HG02588 (cell line): ENCODE results near the gene FOXM1.

ENCODE experiments used
- ATAC-seq: cut with Tn5 transposase; IDR thresholded peaks from one replicate; pipeline ENCODE4 v1.9.1; 2021; ENCODE audit warnings: mild to moderate bottlenecking, moderate library complexity; ENCODE audit not compliant: unreplicated experiment

The FOXM1 gene

GRCh38 chr12:2877047-2877952 is at the start of gene FOXM1, which contains the start of gene RHNO1:
FOXM1 (minus strand) TSS chr12:2877174; CDS start chr12:2874478, 2,696 bp downstream.
RHNO1 (plus strand) TSS chr12:2877223; CDS start chr12:2885367, 8,144 bp downstream.
- peak; percentile 69 for ATAC-seq

GRCh38 chr12:2925322-2925995 is 48.5 kb upstream of the FOXM1 start:
- ATAC-seq, result no peak

GRCh38 chr12:2924019-2924418 is 47.0 kb upstream of the FOXM1 start:
- ATAC-seq, result no peak

DNA sequence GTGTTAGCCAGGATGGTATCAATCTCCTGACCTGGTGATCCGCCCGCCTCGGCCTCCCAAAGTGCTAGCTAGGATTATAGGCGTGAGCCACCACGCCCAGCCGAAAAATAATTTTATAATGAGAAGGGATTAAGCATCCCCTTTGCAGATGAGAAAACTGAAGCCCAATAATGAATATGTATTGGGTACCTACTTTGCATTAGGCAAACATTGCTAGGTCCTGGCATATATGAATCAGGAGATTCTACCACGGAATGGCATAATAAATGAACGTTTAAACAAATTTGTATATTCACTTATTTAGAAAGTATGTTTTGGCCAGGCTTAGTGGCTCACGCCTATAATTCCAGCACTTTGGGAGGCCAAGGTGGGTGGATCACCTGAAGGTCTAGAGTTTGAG is 46.1 kb upstream of the FOXM1 start:
- ATAC-seq, result no peak

GRCh38 chr12:2922329-2922728 is 45.4 kb upstream of the FOXM1 start:
- no peak for ATAC-seq

GRCh38 chr12:2919249-2919648 is 42.3 kb upstream of the FOXM1 start:
- no peak for ATAC-seq

DNA sequence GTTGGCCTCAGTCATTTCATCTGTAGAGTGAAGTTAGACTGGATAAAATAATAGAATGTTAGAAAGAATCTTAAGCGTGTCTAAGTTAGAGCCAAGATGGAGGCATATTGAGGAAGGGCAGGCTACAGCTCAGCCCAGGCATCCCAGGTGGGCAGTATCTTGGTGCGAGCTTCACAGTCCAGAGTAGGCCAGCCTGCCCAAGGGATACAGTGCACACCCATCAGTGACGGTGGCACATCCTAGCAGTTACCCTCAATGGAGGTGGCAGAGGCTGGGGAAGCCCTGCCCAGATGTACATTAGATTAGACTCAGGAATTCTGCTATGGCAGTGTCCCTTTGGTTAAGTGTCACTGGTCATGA is 35.2 kb upstream of the FOXM1 start:
- no peak for ATAC-seq

GRCh38 chr12:2904260-2904659 is 27.3 kb upstream of the FOXM1 start:
- no peak for ATAC-seq

DNA sequence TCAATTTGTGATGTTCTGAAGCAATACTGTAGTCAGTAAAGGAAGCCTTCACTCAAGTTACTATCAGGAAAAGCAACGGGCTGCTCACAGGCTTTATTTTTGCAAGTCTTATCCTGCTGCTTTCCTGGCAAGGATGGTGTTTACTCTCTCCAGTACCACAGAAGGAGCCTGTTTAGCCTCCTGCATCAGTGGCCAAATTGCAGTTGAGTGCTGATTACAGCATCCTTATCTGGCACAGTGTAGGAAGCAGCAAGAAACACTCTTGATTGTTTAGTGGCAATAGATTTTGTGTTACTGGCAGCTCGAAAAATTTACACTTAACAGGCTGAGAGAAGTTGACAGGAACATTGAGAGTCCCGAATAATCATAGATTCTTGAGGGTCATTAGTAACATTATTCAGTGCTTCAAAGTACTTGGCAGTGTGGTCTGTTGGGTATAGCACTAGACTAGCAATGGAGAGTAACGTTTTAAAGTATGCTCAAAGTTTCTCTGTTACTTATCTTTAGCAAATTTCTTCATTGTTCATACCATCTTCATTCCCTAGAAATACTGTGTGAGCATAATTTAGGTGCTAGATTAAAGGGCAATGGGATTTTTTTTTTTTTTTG is 25.4 kb upstream of the FOXM1 start:
- no peak for ATAC-seq

DNA sequence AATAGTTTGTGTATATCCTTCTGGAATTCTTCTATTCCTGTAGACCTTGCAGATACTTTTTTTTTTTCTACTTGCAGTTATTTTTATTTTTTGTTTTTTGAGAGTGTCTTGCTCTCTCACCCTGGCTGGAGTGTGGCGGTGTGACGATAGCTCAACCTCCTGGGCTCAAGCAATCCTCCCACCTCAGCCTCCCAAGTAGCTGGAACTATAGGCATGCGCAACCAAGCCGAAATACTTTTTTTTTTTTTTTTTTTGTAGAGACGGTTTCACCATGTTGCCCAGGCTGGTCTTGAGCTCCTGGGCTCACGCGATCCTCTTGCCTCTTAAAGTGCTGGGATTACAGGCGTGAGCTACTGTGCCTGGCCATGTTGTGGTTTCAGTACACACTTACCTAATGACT is 23.7 kb upstream of the FOXM1 start:
- ATAC-seq, result no peak

GRCh38 chr12:2897418-2897817 is 20.4 kb upstream of the FOXM1 start:
- no peak for ATAC-seq

DNA sequence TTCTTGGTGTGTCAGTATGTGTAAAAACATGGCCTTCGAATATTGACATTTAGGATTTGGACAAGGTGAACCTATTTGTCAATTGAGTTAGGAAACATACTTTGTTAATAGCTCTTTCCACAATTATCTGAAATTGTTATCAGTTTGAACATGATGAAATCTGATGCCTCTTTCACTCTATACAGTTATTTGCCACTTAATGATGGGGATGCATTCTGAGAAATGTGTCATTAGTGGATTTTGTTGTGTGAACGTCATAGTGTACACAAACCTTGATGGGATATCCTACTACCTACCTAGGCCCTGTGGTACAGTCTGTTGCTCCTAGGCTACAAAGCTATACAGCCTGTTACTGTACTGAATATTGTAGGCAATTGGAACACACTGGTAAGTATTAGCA is 18.5 kb upstream of the FOXM1 start:
- ATAC-seq, result no peak

- no peak for ATAC-seq
These were observed 18.1 kb upstream of the FOXM1 start for GRCh38 chr12:2895051-2895451.

DNA sequence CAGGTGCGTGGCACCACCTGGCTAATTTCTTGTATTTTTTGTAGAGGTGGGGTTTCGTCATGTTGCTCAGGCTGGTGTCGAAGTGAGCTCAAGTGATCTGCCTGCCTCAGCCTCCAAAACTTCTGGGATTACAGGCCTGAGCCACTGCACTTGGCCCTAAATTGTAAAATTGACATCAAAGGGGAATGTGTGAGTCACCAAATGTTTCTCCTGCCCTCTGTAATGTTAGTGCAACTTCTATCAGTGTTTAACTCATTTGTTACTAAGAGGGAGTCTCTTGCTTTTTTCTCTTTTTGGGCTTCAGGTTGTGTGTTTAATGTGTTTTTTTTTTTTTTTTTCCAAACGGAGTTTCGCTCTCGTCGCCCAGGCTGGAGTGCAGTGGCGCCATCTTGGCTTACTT is 16.0 kb upstream of the FOXM1 start:
- no peak for ATAC-seq

- no peak for ATAC-seq
These were observed 15.3 kb upstream of the FOXM1 start for GRCh38 chr12:2892246-2892645.

DNA sequence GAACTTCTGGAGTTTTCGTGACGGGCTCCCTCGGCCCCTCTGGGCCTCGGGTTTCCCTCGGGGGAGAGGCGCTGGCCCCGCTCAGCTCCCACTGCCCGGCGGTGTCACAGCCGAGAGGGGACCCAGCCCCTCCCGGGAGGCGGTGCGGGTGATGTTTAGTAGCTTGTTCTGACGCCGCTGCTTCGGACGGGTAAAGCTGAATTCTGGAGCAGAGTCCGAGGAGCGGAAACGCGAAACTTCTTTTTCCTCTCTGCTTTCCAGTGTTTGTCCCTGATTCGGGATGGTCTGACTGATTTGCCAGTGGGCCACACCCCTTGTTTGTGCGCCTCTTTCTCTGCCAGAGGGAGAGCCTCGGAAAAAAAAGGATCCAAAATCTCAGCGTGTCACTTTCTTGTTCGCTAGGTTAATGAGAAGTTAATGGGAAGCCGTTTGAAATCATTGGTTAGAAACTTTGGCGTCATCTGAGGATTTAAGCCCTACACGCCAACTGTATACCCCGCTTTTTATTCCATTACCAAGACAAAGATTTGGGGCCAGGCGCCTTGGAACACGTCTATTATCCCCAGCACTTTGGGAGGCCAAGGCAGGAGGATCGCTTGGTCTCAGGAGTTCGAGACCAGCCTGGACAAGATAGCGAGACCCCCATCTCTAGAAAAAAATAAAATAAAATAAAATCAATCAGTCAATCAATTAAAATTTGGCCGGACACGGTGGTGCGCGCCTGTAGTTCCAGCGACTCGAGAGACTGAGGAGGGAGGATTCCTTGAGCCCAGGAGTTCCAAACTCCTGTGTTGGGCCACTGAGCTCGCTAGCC is 14.5 kb upstream of the FOXM1 start:
- peak; percentile 16 for ATAC-seq

DNA sequence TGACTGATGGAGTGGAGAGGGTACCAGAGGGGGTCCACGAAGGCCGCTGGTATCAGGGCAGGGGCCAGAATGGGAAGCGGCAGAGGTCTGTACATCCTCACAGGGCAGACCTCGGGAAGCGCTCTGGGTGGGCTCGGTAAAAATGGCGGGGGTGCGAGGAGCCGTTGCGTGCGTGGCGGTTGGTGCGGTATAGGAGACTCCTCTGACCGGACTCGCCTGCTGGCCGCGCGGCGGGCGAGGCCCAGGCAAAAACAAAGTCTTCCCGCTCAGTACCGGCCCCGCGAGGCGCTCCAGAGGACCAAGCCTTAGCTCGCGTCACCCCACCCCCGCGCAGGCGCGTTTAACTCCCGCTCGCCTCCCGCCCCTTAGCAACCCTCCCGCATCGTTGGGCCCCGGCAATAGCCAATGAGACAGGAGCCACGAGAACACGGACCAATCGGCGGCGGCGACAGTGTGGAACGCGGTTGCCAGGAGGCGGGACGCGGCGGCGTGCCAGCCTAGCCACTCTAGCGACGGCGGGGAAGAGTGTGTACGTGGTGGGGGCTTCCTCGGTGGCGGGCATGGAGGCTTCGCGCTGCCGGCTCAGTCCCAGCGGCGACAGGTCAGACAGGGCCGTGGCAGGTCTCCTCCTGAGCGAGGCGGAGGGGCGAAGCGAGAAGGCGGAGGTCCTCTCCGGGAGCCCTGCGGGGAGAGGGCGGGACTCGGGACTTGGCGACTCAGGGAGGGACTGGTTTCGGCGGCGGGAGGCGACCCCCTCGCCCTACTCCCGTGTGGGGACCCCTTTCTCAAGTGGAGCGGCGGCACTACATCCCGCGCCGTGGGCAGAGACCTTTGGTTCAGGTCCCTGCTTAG is 13.6 kb upstream of the FOXM1 start, which contains the start of gene TULP3:
TSS of gene TULP3 (plus strand) at position 504 of the 852 bp plus-strand sequence. CDS start at position 561, 57 bp downstream.
- peak; percentile 97 for ATAC-seq

DNA sequence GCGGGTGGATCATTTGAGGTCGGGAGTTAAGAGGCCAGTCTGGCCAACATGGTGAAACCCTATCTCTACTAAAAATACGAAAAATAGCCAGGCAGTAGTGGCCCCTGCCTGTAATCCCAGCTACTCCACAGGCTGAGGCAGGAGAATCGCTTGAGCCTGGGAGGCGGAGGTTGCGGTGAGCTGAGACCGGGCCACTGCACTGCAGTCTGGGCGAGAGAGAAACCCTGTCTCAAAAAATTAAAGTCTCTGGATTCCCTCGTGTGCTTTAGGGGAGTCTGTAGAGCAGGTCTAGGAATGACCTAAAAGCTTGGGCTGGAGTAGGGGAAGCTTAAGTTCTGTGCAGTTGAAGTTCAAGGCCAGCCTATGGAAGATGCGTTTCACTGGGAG is 13.0 kb upstream of the FOXM1 start:
- ATAC-seq, result no peak

- no peak for ATAC-seq
These were observed 9.9 kb upstream of the FOXM1 start for GRCh38 chr12:2886768-2887450.
